Gastrocnemius medialis (tissue), 4 donors: ENCODE results near the gene SCP2. TPM values are rescaled to one million over a fixed set of nuclear protein-coding genes. Genes with fewer than 3 reads are reported as not detected.

Experiments
- ATAC-seq, 2 donors: fragments of 150-250 bp; one replicate each; pipeline ENCODE4 v1.9.1; 2016
- DNase-seq, 2 donors: peaks; one replicate each; pipeline ENCODE4 v3.0.0-alpha.2; 2019
- H3K27ac ChIP-seq, 4 donors: fragments of 200-600 bp; sonication (generic); 1 replicate in 1 of 4; 2 replicates in 3 of 4; pipeline ENCODE4 v1.5.1; 2016 to 2018; ENCODE audit warnings: mild to moderate bottlenecking in 2 of 4, moderate library complexity in 1 of 4
- H3K27me3 ChIP-seq, 3 donors: fragments of 200-600 bp; sonication (generic) in 2 of 3; 1 replicate in 1 of 3; 2 replicates in 2 of 3; pipeline versions ENCODE4 v1.5.1 to v1.6.0; 2016 to 2019; ENCODE audit warnings: mild to moderate bottlenecking in 1 of 3, moderate library complexity in 1 of 3
- H3K36me3 ChIP-seq, 2 donors: fragments of 200-600 bp; sonication (generic) in 1 of 2; one replicate each; pipeline ENCODE4 v1.5.1; 2017 to 2018
- H3K4me1 ChIP-seq, 2 donors: fragments of 200-600 bp; sonication (generic) in 1 of 2; one replicate each; pipeline ENCODE4 v1.5.1; 2016 to 2017; ENCODE audit warnings: mild to moderate bottlenecking in 2 of 2
- H3K4me3 ChIP-seq, 4 donors: fragments of 200-600 bp; sonication (generic) in 3 of 4; 1 replicate in 1 of 4; 2 replicates in 3 of 4; pipeline ENCODE4 v1.5.1; 2016 to 2019; ENCODE audit warnings: mild to moderate bottlenecking in 2 of 4
- H3K9me3 ChIP-seq, 3 donors: fragments of 200-600 bp; sonication (generic) in 2 of 3; 1 replicate in 1 of 3; 2 replicates in 2 of 3; pipeline ENCODE4 v1.5.1; 2016 to 2019
- POLR2A ChIP-seq, 2 donors: fragments of 450-650 bp; IDR thresholded peaks; one replicate each; pipeline ENCODE4 v1.6.1; 2017; ENCODE audit warnings: antibody characterized with exemption in 2 of 2, mild to moderate bottlenecking in 2 of 2, moderate library complexity in 2 of 2
- in situ Hi-C, 4 donors: fragments of 200-750 bp; cut with MboI; loops; one replicate each; pipeline versions ENCODE4 v1.15.0 to v1.8.0; 2017; ENCODE audit warnings: low sequenced_read_pairs in 4 of 4
- intact Hi-C: fragments of 100-400 bp; cut with DNase I; formaldehyde crosslinking; loops from one replicate; pipeline ENCODE4 v1.15.1; 2023; ENCODE audit warnings: low total_unique reads
- total RNA-seq, 4 donors: library from RNA; depleted of rRNA; stranded (reverse); fragments of >200 nt; gene quantifications; one replicate each; pipeline versions ENCODE4 v1.1.0 to v1.2.3, GENCODE V29; 2016
- TF ChIP-seq, protein P1 (sequence below), 5 experiments: fragments of 450-650 bp in 3 of 5; fragments of 200-600 bp in 2 of 5; sonication (generic) in 2 of 5; IDR thresholded peaks in 4 of 5; conservative IDR thresholded peaks in 1 of 5; 1 replicate in 4 of 5; 2 replicates in 1 of 5; pipeline ENCODE4 v1.5.1; 2016 to 2019; ENCODE audit warnings: antibody characterized with exemption in 5 of 5, mild to moderate bottlenecking in 3 of 5, moderate library complexity in 3 of 5

The SCP2 gene
- total RNA-seq, 4 donors from 2014 or later = 44.6 to 75.4 (median 61.1) TPM

DNA sequence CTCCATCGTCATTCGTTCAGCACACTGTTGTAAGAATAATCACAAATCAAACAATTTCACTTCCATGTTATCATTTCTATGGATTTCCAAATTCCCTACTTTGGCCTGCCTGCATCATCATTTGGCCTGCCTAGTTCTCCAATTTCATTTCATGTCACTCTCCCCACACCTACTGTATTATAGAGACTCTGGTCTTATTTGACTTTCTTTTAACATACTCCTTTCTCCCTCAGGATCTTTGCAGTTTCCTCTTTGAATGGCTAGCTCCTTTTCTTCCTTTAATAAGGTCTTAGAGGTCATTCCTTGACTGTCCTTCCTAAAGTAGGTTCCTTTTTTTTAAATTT lies 98.7 kb downstream of the SCP2 start:
- Histone ChIP-seq H3K27ac (peak overlapping the region in 3 of 4 donors; percentile 61 to 70 (median 66)), H3K27me3 (no peaks in the 10 kb centered on the region), H3K9me3 (no peaks in the 10 kb centered on the region), H3K4me1 (peaks cover 12 to 14% of the 10 kb centered on the region in 2 donors), H3K4me3 (no peak overlapping the region), H3K36me3 (peaks cover 0 to 11% of the 10 kb centered on the region in 2 donors)
- intact Hi-C loops = no loop called here
- DNase-seq = no peak
- in situ Hi-C loops = no loop called here
- TF ChIP-seq POLR2A (IDR thresholded peaks at IDR 0.05) = no peak
- TF ChIP-seq, protein P1, sequence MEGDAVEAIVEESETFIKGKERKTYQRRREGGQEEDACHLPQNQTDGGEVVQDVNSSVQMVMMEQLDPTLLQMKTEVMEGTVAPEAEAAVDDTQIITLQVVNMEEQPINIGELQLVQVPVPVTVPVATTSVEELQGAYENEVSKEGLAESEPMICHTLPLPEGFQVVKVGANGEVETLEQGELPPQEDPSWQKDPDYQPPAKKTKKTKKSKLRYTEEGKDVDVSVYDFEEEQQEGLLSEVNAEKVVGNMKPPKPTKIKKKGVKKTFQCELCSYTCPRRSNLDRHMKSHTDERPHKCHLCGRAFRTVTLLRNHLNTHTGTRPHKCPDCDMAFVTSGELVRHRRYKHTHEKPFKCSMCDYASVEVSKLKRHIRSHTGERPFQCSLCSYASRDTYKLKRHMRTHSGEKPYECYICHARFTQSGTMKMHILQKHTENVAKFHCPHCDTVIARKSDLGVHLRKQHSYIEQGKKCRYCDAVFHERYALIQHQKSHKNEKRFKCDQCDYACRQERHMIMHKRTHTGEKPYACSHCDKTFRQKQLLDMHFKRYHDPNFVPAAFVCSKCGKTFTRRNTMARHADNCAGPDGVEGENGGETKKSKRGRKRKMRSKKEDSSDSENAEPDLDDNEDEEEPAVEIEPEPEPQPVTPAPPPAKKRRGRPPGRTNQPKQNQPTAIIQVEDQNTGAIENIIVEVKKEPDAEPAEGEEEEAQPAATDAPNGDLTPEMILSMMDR (IDR thresholded peaks at IDR 0.05 in 4 of 5, conservative IDR thresholded peaks at IDR 0.05 in 1 of 5) = no peak
- no peak for ATAC-seq

DNA sequence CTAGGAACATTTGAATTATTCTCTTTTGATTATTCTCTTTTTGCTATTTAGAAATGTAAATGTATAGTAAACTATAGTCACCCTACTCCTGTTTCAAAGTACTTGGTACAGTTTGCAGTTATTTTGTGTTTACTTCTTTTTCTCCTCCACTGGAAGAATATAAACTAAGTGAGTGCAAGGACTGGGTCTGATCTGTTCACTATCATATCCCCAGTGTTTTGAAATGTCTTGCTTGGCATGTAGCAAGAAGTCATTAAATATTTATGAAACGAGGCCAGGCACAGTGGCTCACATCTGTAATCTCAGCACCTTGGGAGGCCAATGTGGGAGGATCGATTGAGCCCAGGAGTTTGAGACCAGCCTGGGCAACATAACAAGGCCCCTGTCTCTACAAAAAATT lies 99.2 kb downstream of the SCP2 start:
- in situ Hi-C loops = no loop called here
- Histone ChIP-seq H3K4me3 (no peak overlapping the region), H3K36me3 (peaks cover 0 to 11% of the 10 kb centered on the region in 2 donors), H3K27me3 (no peaks in the 10 kb centered on the region), H3K9me3 (no peaks in the 10 kb centered on the region), H3K4me1 (peaks cover 12 to 14% of the 10 kb centered on the region in 2 donors), H3K27ac (no peak overlapping the region)
- intact Hi-C loops = no loop called here
- TF ChIP-seq, protein P1 (IDR thresholded peaks at IDR 0.05 in 4 of 5, conservative IDR thresholded peaks at IDR 0.05 in 1 of 5) = no peak
- no peak for TF ChIP-seq POLR2A (IDR thresholded peaks at IDR 0.05)
- DNase-seq = no peak
- no peak for ATAC-seq

GRCh38 chr1:53031732-53032131 lies 104.7 kb downstream of the SCP2 start:
- in situ Hi-C loops (no loop called here), intact Hi-C loops (no loop called here)
- Histone ChIP-seq H3K9me3 (no peaks in the 10 kb centered on the region), H3K27ac (no peak overlapping the region), H3K36me3 (peaks cover 0 to 14% of the 10 kb centered on the region in 2 donors), H3K27me3 (no peaks in the 10 kb centered on the region), H3K4me3 (no peak overlapping the region), H3K4me1 (no peaks in the 10 kb centered on the region)
- ATAC-seq = no peak
- TF ChIP-seq, protein P1 (IDR thresholded peaks at IDR 0.05 in 4 of 5, conservative IDR thresholded peaks at IDR 0.05 in 1 of 5) = no peak
- DNase-seq = no peak

DNA sequence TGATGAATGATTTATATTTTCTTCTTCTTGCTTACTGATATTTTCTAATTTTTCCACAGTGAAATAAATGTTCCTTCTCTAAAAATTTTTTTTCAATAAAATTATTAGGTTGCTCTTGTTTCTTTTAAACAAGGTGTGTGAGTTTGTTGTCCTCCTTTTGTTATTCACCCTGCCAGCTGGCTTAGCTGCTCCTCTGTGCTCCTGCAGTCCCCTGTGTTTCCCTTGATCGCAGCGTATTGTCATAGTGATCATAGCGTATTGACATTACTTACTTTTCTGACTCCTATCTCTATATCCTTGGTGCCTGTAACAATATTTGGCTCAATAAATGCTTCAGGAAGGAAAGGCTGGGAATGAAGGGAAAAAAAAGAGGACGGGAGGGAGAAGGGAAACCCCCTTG lies 110.1 kb downstream of the SCP2 start:
- Histone ChIP-seq H3K9me3 (no peaks in the 10 kb centered on the region), H3K36me3 (peaks cover 0 to 21% of the 10 kb centered on the region in 2 donors), H3K27me3 (no peaks in the 10 kb centered on the region), H3K4me1 (no peaks in the 10 kb centered on the region), H3K4me3 (no peak overlapping the region), H3K27ac (no peak overlapping the region)
- no peak for ATAC-seq
- intact Hi-C loops (no loop called here), in situ Hi-C loops (no loop called here)
- no peak for TF ChIP-seq POLR2A (IDR thresholded peaks at IDR 0.05)
- TF ChIP-seq, protein P1 (IDR thresholded peaks at IDR 0.05 in 4 of 5, conservative IDR thresholded peaks at IDR 0.05 in 1 of 5) = no peak
- DNase-seq = no peak

GRCh38 chr1:53038566-53038965 lies 111.5 kb downstream of the SCP2 start:
- no peak overlapping the region for H3K4me3 ChIP-seq
- H3K27me3 ChIP-seq = no peaks in the 10 kb centered on the region
- ATAC-seq = no peak
- intact Hi-C loops (no loop called here), in situ Hi-C loops (no loop called here)
- H3K4me1 ChIP-seq = no peaks in the 10 kb centered on the region
- no peak overlapping the region for H3K27ac ChIP-seq
- H3K36me3 ChIP-seq = peaks cover 0 to 21% of the 10 kb centered on the region in 2 donors
- no peak for DNase-seq
- H3K9me3 ChIP-seq = no peaks in the 10 kb centered on the region
- TF ChIP-seq, protein P1 (IDR thresholded peaks at IDR 0.05 in 4 of 5, conservative IDR thresholded peaks at IDR 0.05 in 1 of 5) = no peak
- no peak for TF ChIP-seq POLR2A (IDR thresholded peaks at IDR 0.05)
